Urothelium cell line (cell line): ENCODE results near the gene RXRG.

ENCODE experiments used
- DNase-seq: peaks from one replicate; pipeline ENCODE4 v3.0.0; 2011; ENCODE audit warnings: low spot score, mixed read lengths
- FAIRE-seq: peaks from 2 replicates; lab custom pipeline; 2011; peaks lifted over from hg19 to GRCh38; lab: Jason Lieb, UNC

RXRG gene

DNA sequence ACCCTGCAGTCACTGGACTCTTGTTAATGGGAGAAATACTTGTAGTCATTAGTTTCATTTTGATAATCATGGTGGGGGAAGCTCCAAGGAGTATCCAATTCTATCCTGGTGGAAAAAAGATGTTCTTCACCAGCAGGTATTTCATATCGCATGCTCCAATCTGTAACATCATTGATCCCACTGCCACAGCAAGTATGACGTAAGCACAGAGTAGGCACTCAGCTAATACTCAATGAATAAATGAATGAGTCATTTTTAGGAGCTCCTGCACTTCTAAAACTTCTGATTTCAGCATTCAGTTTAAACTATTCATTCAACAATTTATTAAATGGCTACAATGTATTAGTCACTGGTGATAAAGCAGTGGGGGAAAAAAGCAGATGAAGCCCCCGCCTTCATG is 30.3 kb downstream of the RXRG start:
- FAIRE-seq (no peak), DNase-seq (no peak)

- no peak for DNase-seq
- FAIRE-seq: no peak
Observed at GRCh38 chr1:165411396-165411795, 33.5 kb downstream of the RXRG start.

DNA sequence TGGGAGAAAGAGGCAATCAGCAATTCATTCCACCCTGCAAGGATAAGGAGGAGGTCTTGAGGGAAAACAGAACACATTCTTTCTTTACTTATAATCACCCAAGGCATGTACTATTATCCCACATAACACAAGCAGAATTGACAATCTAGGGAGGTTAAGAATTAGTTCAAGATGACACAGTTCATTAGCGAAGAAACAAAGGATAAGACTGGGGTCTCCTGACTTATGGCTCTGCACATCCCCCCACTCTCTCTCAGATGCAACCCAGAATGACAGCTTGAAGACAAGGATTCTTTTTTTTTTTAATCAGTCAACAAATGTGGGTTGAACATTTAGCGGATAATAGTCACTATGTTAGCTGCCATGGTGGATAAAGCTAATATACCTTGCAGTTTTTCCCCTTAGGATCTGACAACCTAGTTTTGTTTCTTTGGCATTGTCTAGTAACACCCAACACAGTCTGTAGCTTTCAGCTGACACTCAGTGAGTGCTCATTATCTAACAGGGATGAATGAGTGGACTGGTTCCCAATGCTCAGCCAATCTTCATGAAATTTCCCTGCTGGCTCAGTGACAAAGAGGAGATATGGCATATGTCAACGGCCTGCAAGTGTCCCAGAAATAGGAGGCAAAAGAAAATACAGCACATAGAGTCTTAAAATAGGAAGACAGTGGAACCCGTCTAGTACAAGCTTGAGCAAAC is 35.1 kb downstream of the RXRG start:
- DNase-seq: no peak

GRCh38 chr1:165408518-165408917 is 36.4 kb downstream of the RXRG start:
- FAIRE-seq (no peak), DNase-seq (peak; percentile 68)

More for the DNA sequence above, 35.1 kb downstream of the RXRG start:
- FAIRE-seq: no peak

DNA sequence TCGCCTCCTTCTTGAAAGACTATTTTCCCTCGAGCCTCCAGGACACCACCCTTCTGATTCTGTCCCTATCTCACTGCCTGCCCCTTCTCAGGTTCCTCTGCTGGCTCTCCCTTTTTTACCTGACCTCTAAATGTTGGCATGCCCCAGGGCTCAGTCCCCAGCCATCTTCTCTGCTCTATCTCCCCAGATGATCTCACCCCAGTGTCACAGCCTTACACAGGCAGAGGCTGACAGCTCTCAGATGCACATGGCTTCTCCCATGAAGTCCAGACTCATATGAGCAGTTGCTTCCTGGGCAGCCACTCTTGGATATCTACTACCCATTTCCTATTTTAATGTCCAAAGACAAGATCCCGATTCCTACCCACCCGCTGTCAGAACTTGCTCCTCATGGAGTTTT is 37.5 kb downstream of the RXRG start:
- FAIRE-seq: no peak

DNA sequence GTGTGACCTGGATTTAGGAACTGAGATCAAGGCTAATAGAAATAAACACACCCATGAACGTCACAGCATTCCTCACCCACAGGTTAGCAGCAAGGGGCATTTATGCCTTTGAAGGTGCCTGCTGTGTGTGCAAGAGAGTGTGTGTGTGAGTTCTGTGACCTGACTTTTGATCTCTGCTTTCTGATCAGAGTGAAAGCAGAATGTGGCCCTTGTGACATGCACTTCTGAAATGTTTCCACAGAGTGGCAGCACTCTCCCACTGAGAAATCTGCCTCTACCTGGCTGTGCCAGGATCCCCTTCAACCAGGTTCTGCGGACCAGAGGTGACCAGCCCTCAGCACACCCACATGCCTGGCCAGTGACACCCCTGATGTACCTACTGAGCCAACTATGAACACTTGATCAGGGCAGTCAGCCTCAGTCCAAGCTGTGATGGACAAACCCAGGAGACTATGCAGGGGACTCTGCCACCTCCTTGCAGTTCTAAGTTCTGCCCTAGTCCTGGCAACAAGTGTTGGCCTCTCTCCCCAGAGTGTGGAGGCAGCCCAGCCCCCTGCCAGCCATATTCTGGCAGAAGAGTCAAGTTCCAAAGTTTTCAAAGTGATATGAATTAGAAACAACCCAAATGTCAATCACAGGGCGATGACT is 41.0 kb downstream of the RXRG start:
- DNase-seq (peak; percentile 37), FAIRE-seq (peak; percentile 59)

More for the DNA sequence above, 37.5 kb downstream of the RXRG start:
- no peak for DNase-seq

GRCh38 chr1:165402517-165403111 is 42.3 kb downstream of the RXRG start:
- FAIRE-seq (peak; percentile 78), DNase-seq (no peak)

GRCh38 chr1:165397944-165398343 is 47.0 kb downstream of the RXRG start:
- DNase-seq (peak; percentile 29), FAIRE-seq (no peak)

GRCh38 chr1:165395901-165396300 is 49.0 kb downstream of the RXRG start:
- DNase-seq (no peak), FAIRE-seq (no peak)

DNA sequence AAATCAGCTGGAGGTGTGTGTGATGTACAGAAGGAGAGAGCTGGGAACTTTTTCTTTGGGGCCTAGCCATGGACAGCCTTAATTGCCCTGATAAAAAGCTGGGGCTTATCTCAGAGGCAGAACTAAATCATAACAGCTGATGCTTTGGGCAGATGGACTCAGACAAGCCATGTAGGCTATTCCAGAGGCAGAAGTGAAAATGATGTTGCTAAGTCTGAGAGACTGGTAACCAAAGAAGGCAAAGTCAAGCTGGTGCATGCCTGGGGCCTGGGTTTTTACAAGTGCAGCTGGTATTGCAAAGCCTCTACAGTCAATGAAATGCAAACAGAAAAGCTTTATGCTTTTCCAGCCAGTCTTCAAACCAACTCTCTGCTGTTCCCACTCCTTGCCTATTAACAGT is 49.4 kb downstream of the RXRG start:
- FAIRE-seq (no peak), DNase-seq (no peak)

GRCh38 chr1:165392634-165393571 is 52.0 kb downstream of the RXRG start:
- FAIRE-seq (peak; percentile 84), DNase-seq (peak; percentile 96)

DNA sequence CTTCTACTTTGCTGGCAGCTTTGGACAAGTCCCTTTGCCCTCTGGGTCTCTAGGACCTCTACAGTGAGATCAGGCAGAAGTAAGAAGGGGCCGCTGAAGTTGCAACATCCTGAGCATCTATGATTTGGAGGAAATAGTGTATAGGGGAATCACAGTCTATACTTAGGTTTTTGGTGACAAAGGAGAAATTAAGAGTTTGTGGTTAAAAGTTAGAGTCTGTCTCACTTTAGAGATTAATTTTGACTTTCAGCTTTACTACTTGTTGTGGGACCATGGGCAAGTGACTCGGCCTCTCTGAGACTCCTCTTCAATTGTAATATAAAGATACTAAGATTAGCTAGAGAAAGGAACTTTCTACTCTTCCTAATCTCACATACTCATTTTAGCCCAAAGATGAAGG is 55.3 kb downstream of the RXRG start:
- DNase-seq: no peak
- FAIRE-seq: no peak

DNA sequence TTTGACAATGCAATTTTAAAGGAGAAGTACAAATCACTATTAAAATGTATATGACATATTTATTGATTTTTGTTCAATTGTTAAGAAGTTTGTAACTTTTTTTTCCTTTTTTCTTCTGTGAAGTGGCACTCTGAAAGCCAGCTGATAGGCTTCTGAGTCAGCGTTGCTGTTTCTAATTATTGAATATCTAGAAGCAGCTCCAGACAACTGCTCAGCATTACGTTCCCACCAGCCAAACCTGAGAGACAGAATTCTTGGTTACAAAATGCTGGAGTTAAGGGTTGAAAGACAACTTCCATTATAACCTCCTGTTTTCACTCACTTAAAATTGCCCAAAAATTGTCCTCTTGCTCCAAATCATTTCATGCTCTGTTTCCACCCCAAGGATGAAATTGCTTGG is 57.0 kb downstream of the RXRG start:
- DNase-seq: no peak
- no peak for FAIRE-seq

DNA sequence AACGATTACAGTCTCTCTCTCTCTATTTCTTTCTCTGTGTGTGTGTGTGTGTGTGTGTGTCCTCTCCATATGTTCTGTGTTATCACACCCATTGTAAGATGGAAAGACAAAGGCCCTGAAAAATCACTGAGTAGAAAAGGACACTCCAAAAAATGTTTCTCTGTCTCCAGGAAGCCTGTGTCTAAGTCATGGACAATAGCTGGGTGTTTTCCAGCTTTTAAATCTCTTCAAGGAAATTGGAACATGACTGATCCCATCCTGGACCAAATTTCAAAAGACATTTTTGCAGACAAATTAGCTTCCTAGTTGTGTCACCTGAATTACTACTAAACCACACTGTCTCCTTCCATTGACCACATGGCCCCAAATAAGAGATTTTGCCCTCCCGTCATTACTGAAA is 57.4 kb downstream of the RXRG start:
- DNase-seq (no peak), FAIRE-seq (no peak)

DNA sequence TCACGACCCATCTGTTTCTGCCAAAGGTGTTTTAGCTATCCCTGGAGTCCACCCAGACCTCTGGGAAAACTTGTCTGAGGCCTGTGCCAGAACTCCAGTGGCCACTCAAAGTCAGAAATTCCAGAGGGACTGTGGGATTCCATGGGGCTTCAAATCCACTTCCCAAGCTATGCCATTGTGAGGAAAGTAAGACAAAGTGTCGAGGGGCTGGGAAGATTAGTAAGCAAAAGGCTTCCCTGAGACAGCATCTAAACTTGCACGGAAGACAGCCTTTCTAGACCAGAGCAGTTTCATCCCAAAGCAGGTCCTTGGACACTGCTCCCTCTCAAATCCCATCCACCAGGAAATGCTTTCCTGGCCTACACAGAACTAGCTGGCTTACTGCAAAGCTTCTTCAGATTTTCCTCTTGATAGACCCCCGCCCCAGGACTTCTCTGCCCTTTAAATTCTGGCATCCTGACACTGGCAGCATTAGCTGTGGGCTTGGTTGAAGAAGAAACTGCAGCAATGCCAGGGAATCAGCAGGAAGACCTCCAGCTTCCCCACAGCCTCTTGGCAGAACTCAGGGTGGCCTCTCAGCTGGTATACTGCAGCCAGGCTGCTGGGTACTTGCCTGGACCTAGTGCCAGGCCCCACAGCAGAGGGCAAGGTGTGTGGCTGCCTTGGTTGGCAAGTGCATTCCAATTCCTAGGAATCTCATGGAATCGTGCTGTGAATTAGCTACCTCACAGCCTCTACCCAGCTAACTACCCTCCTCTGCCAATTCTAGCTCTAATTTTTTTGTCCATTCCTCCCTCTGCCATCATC is 61.1 kb downstream of the RXRG start:
- FAIRE-seq (no peak), DNase-seq (no peak)

DNA sequence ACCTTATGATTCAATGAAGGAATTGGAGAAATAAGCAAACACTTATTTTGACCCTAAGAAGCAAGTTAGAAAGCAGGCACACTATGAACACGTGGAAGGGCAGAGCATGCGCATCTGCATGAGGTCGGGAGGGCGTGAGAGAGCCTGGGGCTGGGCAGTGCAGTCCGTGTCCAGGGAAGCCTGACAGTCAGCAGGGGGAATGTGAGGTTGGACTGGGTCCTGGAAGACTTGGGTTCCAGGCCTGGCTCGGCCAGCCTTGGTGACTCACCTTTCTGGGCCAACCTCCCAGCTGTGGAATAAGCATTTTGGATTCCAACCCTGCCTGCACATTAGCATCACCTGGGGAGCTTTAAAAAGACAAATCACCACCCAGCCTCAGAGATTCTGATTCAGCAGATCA is 61.9 kb downstream of the RXRG start:
- DNase-seq: no peak
- FAIRE-seq: no peak

- FAIRE-seq: no peak
- DNase-seq: no peak
Observed at GRCh38 chr1:165381745-165382505, 63.0 kb downstream of the RXRG start.

DNA sequence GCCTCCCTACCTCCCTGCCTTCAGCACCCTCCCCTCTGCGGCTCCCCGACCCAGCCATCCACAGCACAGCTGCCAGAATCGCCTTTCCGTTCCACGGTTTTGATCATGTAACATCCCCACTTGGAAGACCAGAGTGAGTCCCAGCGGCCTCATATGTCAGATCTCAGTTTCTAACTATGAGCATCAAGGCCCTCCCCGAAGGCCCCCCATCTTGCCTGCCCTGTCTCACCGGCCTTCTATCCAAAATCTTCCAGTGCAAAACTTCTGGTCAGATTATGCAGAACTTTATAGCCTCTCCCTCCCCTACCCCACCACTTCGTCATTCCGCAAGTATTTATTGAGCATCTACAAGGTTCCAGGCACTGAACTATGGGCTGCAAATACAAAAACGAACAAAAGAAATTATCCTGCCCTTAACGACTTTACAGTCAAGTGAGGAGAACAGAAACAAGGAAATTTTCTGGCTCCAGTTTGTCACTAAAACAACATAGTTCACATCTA is 68.1 kb downstream of the RXRG start:
- DNase-seq (no peak), FAIRE-seq (peak; percentile 40)

DNA sequence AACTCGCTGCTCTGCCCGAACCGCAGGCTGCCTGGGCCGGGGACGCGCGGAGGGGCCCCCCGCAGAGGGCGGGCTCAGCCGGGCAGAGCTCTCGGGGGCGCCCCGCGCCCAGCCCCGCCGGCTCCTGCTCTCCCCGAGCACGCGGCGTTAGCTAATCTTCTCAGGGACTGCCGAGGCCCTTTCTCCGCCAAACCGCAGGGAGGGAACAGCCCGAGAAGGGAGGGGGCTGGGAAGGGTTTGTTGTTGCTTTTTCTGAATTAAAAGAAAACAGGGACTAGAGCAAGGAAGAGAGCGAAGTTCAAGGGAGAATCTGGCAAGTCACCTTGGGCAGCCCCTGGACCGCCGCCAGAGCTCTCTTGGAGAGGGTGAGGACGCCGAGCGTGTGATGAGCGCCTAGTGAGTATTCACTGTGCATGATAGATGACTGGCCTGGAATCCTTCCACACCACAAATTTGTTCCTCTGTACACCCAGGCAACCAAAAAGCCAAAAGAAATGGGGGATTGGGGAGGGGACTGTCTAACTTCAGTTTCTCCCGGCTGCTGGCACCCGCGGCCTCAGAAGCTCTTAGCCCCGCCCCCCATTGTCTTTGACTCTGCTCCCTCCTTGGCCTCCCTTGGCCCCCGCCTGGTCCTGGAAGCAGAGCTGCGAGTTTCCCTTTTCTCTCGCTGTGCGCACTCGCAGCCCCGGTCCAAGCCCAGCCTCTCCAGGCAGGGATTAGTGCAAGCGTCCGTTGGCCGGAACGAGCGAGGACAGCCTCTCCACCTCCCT is 68.7 kb downstream of the RXRG start:
- no peak for FAIRE-seq

More for the DNA sequence above, 68.7 kb downstream of the RXRG start:
- DNase-seq: peak; percentile 82
